ENCODE data around the gene FBXW12. TPM values are rescaled to one million over a fixed set of nuclear protein-coding genes. Genes with fewer than 3 reads are reported as not detected.
A peak's percentile ranks its signal among the peaks of the same experiment; 100 is the strongest.

The FBXW12 gene
- total RNA-seq, 2 experiments from 2014 or later: not detected

- peaks cover 1% of the 10 kb centered on the region for H3K27me3 Mint-ChIP-seq
- no peak overlapping the region for H3K4me3 Mint-ChIP-seq
- no peak for ATAC-seq
- intact Hi-C loops (cut with micrococcal nuclease): loop anchor here (5.0 kb wide), 2 partner anchors 35 to 145 kb away; no protein-coding TSS in a partner anchor
- TF ChIP-seq CTCF (IDR thresholded peaks at IDR 0.05): no peak
- no peak overlapping the region for H3K27ac Mint-ChIP-seq
- no peaks in the 10 kb centered on the region for H3K4me1 Mint-ChIP-seq (ENCODE audit: low read depth)
- POLR2A ChIA-PET: no interaction called here
- no peaks in the 10 kb centered on the region for H3K36me3 Mint-ChIP-seq (ENCODE audit: low read depth)
- no peaks in the 10 kb centered on the region for H3K9me3 Mint-ChIP-seq
- peak; percentile 17 for DNase-seq
- CTCF ChIA-PET: interaction anchor here (0.8 to 12.8 kb wide), 9 partner anchors 21 to 284 kb away, joined by 3 to 312 read pairs (median 16); partner anchors contain the start of gene PFKFB4
These were observed 30.3 kb downstream of the FBXW12 start for GRCh38 chr3:48402281-48402732.

GRCh38 chr3:48402907-48403306, 30.9 kb downstream of the FBXW12 start:
- CTCF ChIA-PET: interaction anchor here (1.2 to 12.8 kb wide), 3 partner anchors 32 to 156 kb away, joined by 4 to 312 read pairs (median 54); no protein-coding TSS in a partner anchor
- POLR2A ChIA-PET: no interaction called here
- Mint-ChIP-seq H3K4me3 (no peak overlapping the region), H3K4me1 (ENCODE audit: low read depth) (no peaks in the 10 kb centered on the region), H3K9me3 (no peaks in the 10 kb centered on the region), H3K27me3 (peaks cover 1% of the 10 kb centered on the region), H3K27ac (no peak overlapping the region), H3K36me3 (ENCODE audit: low read depth) (no peaks in the 10 kb centered on the region)
- intact Hi-C loops (cut with micrococcal nuclease): loop anchor here (5.0 kb wide), 2 partner anchors 34 to 144 kb away; no protein-coding TSS in a partner anchor
- ATAC-seq (no peak), DNase-seq (no peak)
- TF ChIP-seq CTCF (IDR thresholded peaks at IDR 0.05): no peak

- no peaks in the 10 kb centered on the region for H3K36me3 Mint-ChIP-seq (ENCODE audit: low read depth)
- no peak overlapping the region for H3K4me3 Mint-ChIP-seq
- POLR2A ChIA-PET: interaction anchor here (0.6 kb wide), 1 partner anchor 407 kb away, joined by 3 read pairs; no protein-coding TSS in a partner anchor
- CTCF ChIA-PET: interaction anchor here (1.2 to 12.8 kb wide), 3 partner anchors 31 to 155 kb away, joined by 4 to 312 read pairs (median 54); no protein-coding TSS in a partner anchor
- intact Hi-C loops (cut with micrococcal nuclease): loop anchor here (5.0 kb wide), 2 partner anchors 34 to 144 kb away; no protein-coding TSS in a partner anchor
- H3K9me3 Mint-ChIP-seq: no peaks in the 10 kb centered on the region
- no peak overlapping the region for H3K27ac Mint-ChIP-seq
- peaks cover 1% of the 10 kb centered on the region for H3K27me3 Mint-ChIP-seq
- no peak for TF ChIP-seq CTCF (IDR thresholded peaks at IDR 0.05)
- no peak for DNase-seq
- no peak for ATAC-seq
- H3K4me1 Mint-ChIP-seq (ENCODE audit: low read depth): no peaks in the 10 kb centered on the region
These were observed 31.8 kb downstream of the FBXW12 start for GRCh38 chr3:48403533-48404439.

- ATAC-seq (no peak), DNase-seq (no peak)
- no peak overlapping the region for H3K4me3 Mint-ChIP-seq
- H3K9me3 Mint-ChIP-seq: no peaks in the 10 kb centered on the region
- intact Hi-C loops (cut with micrococcal nuclease): loop anchor here (5.0 kb wide), 2 partner anchors 33 to 143 kb away; no protein-coding TSS in a partner anchor
- ChIA-PET POLR2A (interaction anchor here (0.6 kb wide), 1 partner anchor 408 kb away, joined by 3 read pairs; no protein-coding TSS in a partner anchor), CTCF (interaction anchor here (1.0 to 12.8 kb wide), 2 partner anchors 30 to 144 kb away, joined by 4 to 312 read pairs; no protein-coding TSS in a partner anchor)
- H3K27ac Mint-ChIP-seq: no peak overlapping the region
- H3K36me3 Mint-ChIP-seq (ENCODE audit: low read depth): no peaks in the 10 kb centered on the region
- no peak for TF ChIP-seq CTCF (IDR thresholded peaks at IDR 0.05)
- no peaks in the 10 kb centered on the region for H3K4me1 Mint-ChIP-seq (ENCODE audit: low read depth)
- H3K27me3 Mint-ChIP-seq: peaks cover 1% of the 10 kb centered on the region
These were observed 32.7 kb downstream of the FBXW12 start for GRCh38 chr3:48404440-48405342.
